ENCODE measurements around the gene HEBP1.

HEBP1 gene

GRCh38 chr12:12939888-12940287 lies 60.2 kb downstream of the HEBP1 start:
- TF ChIP-seq GATA3 (IDR thresholded peaks at IDR 0.05; ENCODE audit: low read depth, low read length) (no peak), GATA2 (IDR thresholded peaks at IDR 0.05; ENCODE audit: low read depth, low read length) (no peak)

DNA sequence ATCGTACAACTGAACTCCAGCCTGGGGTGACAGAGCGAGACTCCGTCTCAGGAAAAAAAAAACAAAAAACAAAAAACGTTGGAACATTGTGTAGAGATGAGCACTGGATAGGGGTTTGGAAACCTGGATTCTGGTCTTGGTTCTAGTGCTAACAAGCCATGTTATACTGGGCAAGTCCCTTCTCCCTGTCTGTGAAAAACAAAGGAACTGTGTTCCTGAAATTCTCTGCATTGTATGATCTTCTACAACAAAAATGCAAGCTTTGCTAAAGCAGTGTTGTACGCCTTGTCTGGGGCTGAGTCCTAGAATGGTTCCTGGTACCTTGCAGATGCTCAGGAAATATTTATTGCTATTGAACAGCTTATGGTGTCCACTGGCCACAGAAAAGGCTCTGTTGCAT lies 61.5 kb downstream of the HEBP1 start:
- no peak for TF ChIP-seq GATA2 (IDR thresholded peaks at IDR 0.05; ENCODE audit: low read depth, low read length)
- no peak for TF ChIP-seq GATA3 (IDR thresholded peaks at IDR 0.05; ENCODE audit: low read depth, low read length)

- TF ChIP-seq GATA3 (IDR thresholded peaks at IDR 0.05; ENCODE audit: low read depth, low read length) = no peak
- TF ChIP-seq GATA2 (IDR thresholded peaks at IDR 0.05; ENCODE audit: low read depth, low read length) = no peak
Observed at GRCh38 chr12:12936983-12937491, 63.0 kb downstream of the HEBP1 start.

GRCh38 chr12:12934556-12934955 lies 65.5 kb downstream of the HEBP1 start:
- no peak for TF ChIP-seq GATA3 (IDR thresholded peaks at IDR 0.05; ENCODE audit: low read depth, low read length)
- no peak for TF ChIP-seq GATA2 (IDR thresholded peaks at IDR 0.05; ENCODE audit: low read depth, low read length)

- TF ChIP-seq GATA3 (IDR thresholded peaks at IDR 0.05; ENCODE audit: low read depth, low read length) = no peak
- TF ChIP-seq GATA2 (IDR thresholded peaks at IDR 0.05; ENCODE audit: low read depth, low read length) = no peak
Observed at GRCh38 chr12:12933742-12934141, 66.3 kb downstream of the HEBP1 start.

DNA sequence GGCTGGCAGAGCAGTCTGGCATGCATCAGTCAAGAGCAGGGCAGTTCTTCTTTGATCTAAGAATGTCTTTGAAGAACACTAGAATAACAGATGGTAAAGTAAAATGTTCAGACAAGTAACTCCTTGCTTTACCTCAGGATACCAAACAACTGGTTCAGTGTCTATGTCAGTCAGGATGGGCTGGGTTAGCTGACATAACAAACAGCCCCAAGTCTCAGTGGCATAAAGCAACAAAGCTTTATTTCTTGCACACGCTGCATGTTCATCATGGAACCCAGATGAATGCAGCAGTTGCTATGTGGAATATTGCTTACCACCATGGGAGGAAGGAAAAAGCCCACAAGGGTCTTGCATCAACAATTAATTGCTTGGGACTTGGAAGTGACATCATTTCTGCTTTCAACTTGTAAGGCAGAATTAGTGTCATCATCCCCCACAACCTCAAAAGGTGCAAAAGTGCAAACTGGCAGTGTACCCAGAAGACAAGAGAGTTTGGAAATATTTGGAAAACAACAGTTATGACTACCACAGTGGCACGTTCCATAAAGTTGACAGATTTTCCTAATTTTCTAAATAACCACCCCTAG lies 69.3 kb downstream of the HEBP1 start:
- no peak for TF ChIP-seq GATA2 (IDR thresholded peaks at IDR 0.05; ENCODE audit: low read depth, low read length)
- TF ChIP-seq GATA3 (IDR thresholded peaks at IDR 0.05; ENCODE audit: low read depth, low read length) = no peak

GRCh38 chr12:12929696-12930095 lies 70.4 kb downstream of the HEBP1 start:
- TF ChIP-seq GATA2 (IDR thresholded peaks at IDR 0.05; ENCODE audit: low read depth, low read length) (no peak), GATA3 (IDR thresholded peaks at IDR 0.05; ENCODE audit: low read depth, low read length) (no peak)

DNA sequence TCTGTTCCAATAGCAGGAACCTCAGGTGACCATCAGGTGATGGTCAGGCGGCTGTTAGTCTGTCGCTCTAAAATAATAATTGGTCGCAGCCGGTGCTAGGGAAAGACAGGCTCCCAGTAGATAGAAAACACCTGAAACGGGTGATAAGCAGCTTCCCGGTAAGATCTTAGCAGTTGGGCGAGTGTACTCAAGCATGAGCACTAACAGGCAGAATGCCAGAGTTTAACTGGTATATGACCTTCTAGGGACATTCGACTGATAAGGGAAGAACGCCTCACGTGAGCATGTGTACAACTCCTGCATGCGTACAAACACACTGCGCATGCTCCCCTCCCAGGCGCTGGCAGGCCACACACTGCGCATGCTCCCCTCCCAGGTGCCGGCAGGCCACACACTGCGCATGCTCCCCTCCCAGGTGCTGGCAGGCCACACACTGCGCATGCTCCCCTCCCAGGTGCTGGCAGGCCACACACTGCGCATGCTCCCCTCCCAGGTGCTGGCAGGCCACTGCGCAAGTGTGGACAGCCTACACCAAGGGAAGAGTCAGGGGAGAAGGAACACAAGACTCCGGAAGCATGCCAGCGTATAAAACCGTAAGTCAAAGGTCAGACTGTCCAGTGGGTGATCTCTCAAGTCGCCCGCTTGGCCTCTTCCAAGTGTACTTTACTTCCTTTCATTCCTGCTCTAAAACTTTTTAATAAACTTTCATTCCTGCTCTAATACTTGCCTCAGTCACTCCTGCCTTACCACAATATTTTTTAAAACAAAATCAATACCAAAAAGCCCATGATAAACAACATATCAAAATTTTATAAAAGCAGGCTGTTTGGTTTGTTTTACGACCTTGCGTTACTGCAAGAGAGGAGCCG lies 72.6 kb downstream of the HEBP1 start:
- no peak for TF ChIP-seq GATA2 (IDR thresholded peaks at IDR 0.05; ENCODE audit: low read depth, low read length)
- no peak for TF ChIP-seq GATA3 (IDR thresholded peaks at IDR 0.05; ENCODE audit: low read depth, low read length)

GRCh38 chr12:12926571-12927071 lies 73.4 kb downstream of the HEBP1 start:
- TF ChIP-seq GATA2 (IDR thresholded peaks at IDR 0.05; ENCODE audit: low read depth, low read length) (no peak), GATA3 (IDR thresholded peaks at IDR 0.05; ENCODE audit: low read depth, low read length) (no peak)

DNA sequence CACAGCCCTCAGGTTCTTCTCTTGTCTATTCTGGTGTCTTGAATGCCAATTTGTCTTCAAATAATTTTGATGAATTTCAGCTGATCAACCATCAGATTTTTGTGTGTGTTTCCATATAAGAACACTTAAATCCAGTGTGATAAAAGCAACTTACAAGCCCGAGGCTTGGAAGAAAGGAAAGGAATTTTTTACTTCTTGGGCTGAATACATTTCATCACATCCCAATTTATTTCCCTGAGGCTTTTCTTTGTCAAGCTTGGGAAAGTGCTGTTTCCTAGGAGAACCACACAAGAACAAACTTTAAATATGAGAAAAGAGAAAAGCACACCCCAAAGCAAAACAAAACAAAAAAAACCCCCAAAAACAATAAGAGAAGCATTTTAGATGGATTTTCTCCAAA lies 74.7 kb downstream of the HEBP1 start:
- TF ChIP-seq GATA3 (IDR thresholded peaks at IDR 0.05; ENCODE audit: low read depth, low read length) = no peak
- TF ChIP-seq GATA2 (IDR thresholded peaks at IDR 0.05; ENCODE audit: low read depth, low read length) = no peak

Measured in SH-SY5Y (cell line).